ENCODE data around the gene ERGIC2.
"Not testable (repeated sequence)": the region's sequence is repeated elsewhere in the genome, so short reads cannot be mapped to it uniquely, and the experiment has no call there.

The ERGIC2 gene

GRCh38 chr12:29402437-29402836 lies 21.5 kb upstream of the ERGIC2 start:
- Histone ChIP-seq H3K27ac (ENCODE audit: low read depth, low read length) (no peak overlapping the region), H3K4me3 (ENCODE audit: low read length) (no peak overlapping the region), H3K4me1 (ENCODE audit: control insufficient read depth, insufficient read depth, low read length) (no peaks in the 10 kb centered on the region), H3K27me3 (ENCODE audit: control insufficient read depth, insufficient read depth, low read length) (no peaks in the 10 kb centered on the region), H3K9ac (ENCODE audit: low read length) (no peak overlapping the region), H3K36me3 (ENCODE audit: control insufficient read depth, insufficient read depth, low read length) (no peaks in the 10 kb centered on the region)

GRCh38 chr12:29398495-29398894 lies 17.5 kb upstream of the ERGIC2 start:
- no peaks in the 10 kb centered on the region for H3K4me1 ChIP-seq (ENCODE audit: control insufficient read depth, insufficient read depth, low read length)
- H3K27ac ChIP-seq (ENCODE audit: low read depth, low read length), result no peak overlapping the region
- no peak overlapping the region for H3K9ac ChIP-seq (ENCODE audit: low read length)
- H3K4me3 ChIP-seq (ENCODE audit: low read length), result no peak overlapping the region
- H3K36me3 ChIP-seq (ENCODE audit: control insufficient read depth, insufficient read depth, low read length), result no peaks in the 10 kb centered on the region
- H3K27me3 ChIP-seq (ENCODE audit: control insufficient read depth, insufficient read depth, low read length), result no peaks in the 10 kb centered on the region

GRCh38 chr12:29396774-29397173 lies 15.8 kb upstream of the ERGIC2 start:
- Histone ChIP-seq H3K4me1 (ENCODE audit: control insufficient read depth, insufficient read depth, low read length) (no peaks in the 10 kb centered on the region), H3K4me3 (ENCODE audit: low read length) (no peak overlapping the region), H3K27ac (ENCODE audit: low read depth, low read length) (no peak overlapping the region), H3K9ac (ENCODE audit: low read length) (no peak overlapping the region), H3K27me3 (ENCODE audit: control insufficient read depth, insufficient read depth, low read length) (no peaks in the 10 kb centered on the region), H3K36me3 (ENCODE audit: control insufficient read depth, insufficient read depth, low read length) (no peaks in the 10 kb centered on the region)

- no peaks in the 10 kb centered on the region for H3K4me1 ChIP-seq (ENCODE audit: control insufficient read depth, insufficient read depth, low read length)
- H3K27me3 ChIP-seq (ENCODE audit: control insufficient read depth, insufficient read depth, low read length), result no peaks in the 10 kb centered on the region
- H3K9ac ChIP-seq (ENCODE audit: low read length), result no peak overlapping the region
- H3K36me3 ChIP-seq (ENCODE audit: control insufficient read depth, insufficient read depth, low read length), result no peaks in the 10 kb centered on the region
- no peak overlapping the region for H3K4me3 ChIP-seq (ENCODE audit: low read length)
- no peak overlapping the region for H3K27ac ChIP-seq (ENCODE audit: low read depth, low read length)
These were observed 14.4 kb upstream of the ERGIC2 start for GRCh38 chr12:29395356-29395755.

GRCh38 chr12:29390419-29390818 lies 9.4 kb upstream of the ERGIC2 start:
- not testable (repeated sequence) for H3K4me1 ChIP-seq (ENCODE audit: control insufficient read depth, insufficient read depth, low read length); H3K27ac ChIP-seq (ENCODE audit: low read depth, low read length); H3K27me3 ChIP-seq (ENCODE audit: control insufficient read depth, insufficient read depth, low read length)

GRCh38 chr12:29389295-29389919 lies 8.4 kb upstream of the ERGIC2 start:
- Histone ChIP-seq H3K9ac (ENCODE audit: low read length) (no peak overlapping the region), H3K27me3 (ENCODE audit: control insufficient read depth, insufficient read depth, low read length) (no peaks in the 10 kb centered on the region), H3K4me3 (ENCODE audit: low read length) (no peak overlapping the region), H3K4me1 (ENCODE audit: control insufficient read depth, insufficient read depth, low read length) (no peaks in the 10 kb centered on the region), H3K36me3 (ENCODE audit: control insufficient read depth, insufficient read depth, low read length) (no peaks in the 10 kb centered on the region), H3K27ac (ENCODE audit: low read depth, low read length) (no peak overlapping the region)

More at GRCh38 chr12:29390419-29390818, 9.4 kb upstream of the ERGIC2 start:
- not testable (repeated sequence) for H3K4me3 ChIP-seq (ENCODE audit: low read length); H3K36me3 ChIP-seq (ENCODE audit: control insufficient read depth, insufficient read depth, low read length); H3K9ac ChIP-seq (ENCODE audit: low read length)

GRCh38 chr12:29386084-29386680 lies 5.2 kb upstream of the ERGIC2 start:
- H3K9ac ChIP-seq (ENCODE audit: low read length); H3K4me1 ChIP-seq (ENCODE audit: control insufficient read depth, insufficient read depth, low read length); H3K27ac ChIP-seq (ENCODE audit: low read depth, low read length); H3K27me3 ChIP-seq (ENCODE audit: control insufficient read depth, insufficient read depth, low read length); H3K4me3 ChIP-seq (ENCODE audit: low read length); H3K36me3 ChIP-seq (ENCODE audit: control insufficient read depth, insufficient read depth, low read length): not testable (repeated sequence)

- not testable (repeated sequence) for H3K4me1 ChIP-seq (ENCODE audit: control insufficient read depth, insufficient read depth, low read length); H3K36me3 ChIP-seq (ENCODE audit: control insufficient read depth, insufficient read depth, low read length); H3K27me3 ChIP-seq (ENCODE audit: control insufficient read depth, insufficient read depth, low read length); H3K4me3 ChIP-seq (ENCODE audit: low read length); H3K27ac ChIP-seq (ENCODE audit: low read depth, low read length); H3K9ac ChIP-seq (ENCODE audit: low read length)
These were observed 4.2 kb upstream of the ERGIC2 start for GRCh38 chr12:29385194-29385593.

GRCh38 chr12:29382251-29382650 lies 1.3 kb upstream of the ERGIC2 start:
- no peak overlapping the region for H3K4me3 ChIP-seq (ENCODE audit: low read length)
- H3K9ac ChIP-seq (ENCODE audit: low read length), result no peak overlapping the region
- no peaks in the 10 kb centered on the region for H3K27me3 ChIP-seq (ENCODE audit: control insufficient read depth, insufficient read depth, low read length)
- no peak overlapping the region for H3K27ac ChIP-seq (ENCODE audit: low read depth, low read length)
- no peaks in the 10 kb centered on the region for H3K36me3 ChIP-seq (ENCODE audit: control insufficient read depth, insufficient read depth, low read length)
- H3K4me1 ChIP-seq (ENCODE audit: control insufficient read depth, insufficient read depth, low read length), result peaks cover 3% of the 10 kb centered on the region

- Histone ChIP-seq H3K36me3 (ENCODE audit: control insufficient read depth, insufficient read depth, low read length) (peaks cover 2% of the 10 kb centered on the region), H3K4me1 (ENCODE audit: control insufficient read depth, insufficient read depth, low read length) (peaks cover 3% of the 10 kb centered on the region), H3K4me3 (ENCODE audit: low read length) (no peak overlapping the region), H3K27ac (ENCODE audit: low read depth, low read length) (no peak overlapping the region), H3K27me3 (ENCODE audit: control insufficient read depth, insufficient read depth, low read length) (no peaks in the 10 kb centered on the region), H3K9ac (ENCODE audit: low read length) (no peak overlapping the region)
These were observed 4.9 kb downstream of the ERGIC2 start for GRCh38 chr12:29376118-29376517.

- no peak overlapping the region for H3K9ac ChIP-seq (ENCODE audit: low read length)
- no peak overlapping the region for H3K4me3 ChIP-seq (ENCODE audit: low read length)
- H3K36me3 ChIP-seq (ENCODE audit: control insufficient read depth, insufficient read depth, low read length), result peaks cover 3% of the 10 kb centered on the region
- H3K27ac ChIP-seq (ENCODE audit: low read depth, low read length), result no peak overlapping the region
- H3K4me1 ChIP-seq (ENCODE audit: control insufficient read depth, insufficient read depth, low read length), result peaks cover under 1% of the 10 kb centered on the region
- no peaks in the 10 kb centered on the region for H3K27me3 ChIP-seq (ENCODE audit: control insufficient read depth, insufficient read depth, low read length)
These were observed 6.1 kb downstream of the ERGIC2 start for GRCh38 chr12:29374913-29375312.

GRCh38 chr12:29374012-29374411 lies 7.0 kb downstream of the ERGIC2 start:
- H3K9ac ChIP-seq (ENCODE audit: low read length), result no peak overlapping the region

GRCh38 chr12:29365091-29365490 lies 15.9 kb downstream of the ERGIC2 start:
- Histone ChIP-seq H3K4me1 (ENCODE audit: control insufficient read depth, insufficient read depth, low read length) (no peaks in the 10 kb centered on the region), H3K27me3 (ENCODE audit: control insufficient read depth, insufficient read depth, low read length) (no peaks in the 10 kb centered on the region), H3K4me3 (ENCODE audit: low read length) (no peak overlapping the region), H3K36me3 (ENCODE audit: control insufficient read depth, insufficient read depth, low read length) (peaks cover 11% of the 10 kb centered on the region), H3K27ac (ENCODE audit: low read depth, low read length) (no peak overlapping the region), H3K9ac (ENCODE audit: low read length) (no peak overlapping the region)

More at GRCh38 chr12:29374012-29374411, 7.0 kb downstream of the ERGIC2 start:
- peaks cover 6% of the 10 kb centered on the region for H3K36me3 ChIP-seq (ENCODE audit: control insufficient read depth, insufficient read depth, low read length)
- no peaks in the 10 kb centered on the region for H3K4me1 ChIP-seq (ENCODE audit: control insufficient read depth, insufficient read depth, low read length)
- no peaks in the 10 kb centered on the region for H3K27me3 ChIP-seq (ENCODE audit: control insufficient read depth, insufficient read depth, low read length)
- H3K27ac ChIP-seq (ENCODE audit: low read depth, low read length), result no peak overlapping the region
- H3K4me3 ChIP-seq (ENCODE audit: low read length), result no peak overlapping the region
